ENCODE measurements around the gene BEX3. TPM values are rescaled to one million over a fixed set of nuclear protein-coding genes. Genes with fewer than 3 reads are reported as not detected.

The BEX3 gene
- total RNA-seq (2022; extraction: Qiagen RNA extraction; ENCODE audit: low read depth), result 225 to 246 TPM (median 237 TPM) in 5 replicates

DNA sequence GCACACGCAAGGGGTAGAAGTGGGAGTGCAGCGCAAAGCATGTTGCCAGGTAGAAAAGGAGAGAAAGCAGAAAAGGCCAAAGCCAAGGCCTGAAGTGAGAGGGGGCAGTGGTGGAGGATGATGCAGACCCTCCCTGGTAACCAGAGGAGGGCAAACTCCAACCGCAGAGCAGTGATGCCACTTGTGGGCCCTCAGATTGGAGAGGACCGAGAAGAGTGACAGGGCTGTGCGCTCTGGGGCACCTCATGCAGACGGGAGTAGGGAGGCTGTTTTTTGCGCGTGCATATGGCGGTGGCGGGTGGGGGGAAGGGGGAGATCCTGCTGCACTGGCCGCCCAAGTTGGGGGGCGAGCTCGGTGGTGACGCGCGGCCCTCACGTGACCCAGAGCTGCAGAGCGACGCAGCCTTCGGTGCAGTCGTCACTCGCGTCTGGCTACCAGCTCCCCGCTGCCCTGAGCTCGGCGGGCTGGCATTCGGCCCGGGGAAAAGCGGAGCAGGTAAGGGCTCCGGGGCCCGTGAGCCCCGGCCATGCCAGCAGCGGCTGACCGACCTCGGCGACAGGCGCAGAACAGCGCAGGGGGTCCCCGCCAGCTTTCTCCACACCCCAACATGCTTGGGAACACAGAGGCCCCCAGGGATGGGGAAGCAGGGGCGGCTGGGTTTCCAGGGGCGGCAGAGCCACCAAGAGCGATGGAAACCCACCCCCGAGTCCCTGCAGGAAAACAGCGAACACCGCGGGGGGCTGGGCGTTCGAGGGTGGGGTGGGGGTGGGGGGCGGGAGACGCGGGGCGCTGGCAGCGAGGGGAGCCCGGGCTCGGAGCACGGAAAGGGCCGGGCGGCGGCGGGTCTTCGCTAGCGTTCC, at the start of gene BEX3:
BEX3 (plus strand) TSS at position 421 of the 861 bp plus-strand sequence. CDS start 984 bp downstream, outside the sequence.

DNA sequence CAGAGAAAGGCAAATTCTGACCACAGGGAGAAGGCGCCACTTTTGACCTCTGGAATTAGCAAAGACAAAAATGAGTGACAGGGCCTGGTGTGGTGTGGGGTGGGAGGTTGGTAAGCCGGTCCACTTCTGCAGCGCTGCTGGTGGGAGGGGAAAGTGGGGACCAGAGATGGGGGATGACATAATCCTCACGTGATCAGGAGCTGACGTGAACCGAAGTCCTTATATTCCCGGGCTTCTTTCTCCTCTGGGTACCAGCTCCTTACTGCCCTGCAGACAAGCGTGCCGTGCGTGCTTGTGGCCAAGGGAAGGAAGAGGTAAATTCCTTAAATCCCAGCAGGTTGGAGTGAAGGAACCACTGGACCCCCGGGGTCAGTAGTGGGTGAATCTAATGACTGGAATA, 46.3 kb upstream of the BEX3 start, which contains the start of gene TCEAL7:
TCEAL7 (plus strand) TSS at position 249 of the 400 bp plus-strand sequence. CDS start 1,165 bp downstream, outside the sequence.

GRCh38 chrX:103356130-103356798, 20.1 kb upstream of the BEX3 start, which contains the start of gene TCEAL9:
TSS of gene TCEAL9 (plus strand) at chrX:103356506. CDS start at chrX:103357685, 1,179 bp downstream.

Other genes with a start within 250 kb of the BEX3 start
- 1.9 to 3.5 TPM (median 2.0 TPM) in 5 replicates for gene BEX4, start 161.4 kb upstream of the BEX3 start, total RNA-seq (2022; extraction: Qiagen RNA extraction; ENCODE audit: low read depth)
- gene TCEAL8, start 121.4 kb upstream of the BEX3 start, total RNA-seq (2022; extraction: Qiagen RNA extraction; ENCODE audit: low read depth), result 24.8 to 38.1 TPM (median 30.7 TPM) in 5 replicates
- not detected in 5 replicates for gene TCEAL5, start 99.8 kb upstream of the BEX3 start, total RNA-seq (2022; extraction: Qiagen RNA extraction; ENCODE audit: low read depth)
- gene BEX2, start 65.5 kb upstream of the BEX3 start, total RNA-seq (2022; extraction: Qiagen RNA extraction; ENCODE audit: low read depth), result 8.5 to 13.9 TPM (median 9.9 TPM) in 5 replicates
- not detected in 5 replicates for gene TCEAL7, start 46.3 kb upstream of the BEX3 start, total RNA-seq (2022; extraction: Qiagen RNA extraction; ENCODE audit: low read depth)
- gene TCEAL9, start 20.0 kb upstream of the BEX3 start, total RNA-seq (2022; extraction: Qiagen RNA extraction; ENCODE audit: low read depth), result 77.4 to 137 TPM (median 86.2 TPM) in 5 replicates
- gene RAB40A, start 143.0 kb downstream of the BEX3 start, total RNA-seq (2022; extraction: Qiagen RNA extraction; ENCODE audit: low read depth), result 0.05 TPM in 1 of 5 replicates, not detected in the others
- gene TCEAL4, start 209.0 kb downstream of the BEX3 start, total RNA-seq (2022; extraction: Qiagen RNA extraction; ENCODE audit: low read depth), result 104 to 152 TPM (median 110 TPM) in 5 replicates
- 15.3 to 22.4 TPM (median 17.4 TPM) in 5 replicates for gene TCEAL3, start 231.4 kb downstream of the BEX3 start, total RNA-seq (2022; extraction: Qiagen RNA extraction; ENCODE audit: low read depth)